ENCODE measurements around the gene AP1G1.
"Not testable (repeated sequence)": the region's sequence is repeated elsewhere in the genome, so short reads cannot be mapped to it uniquely, and the experiment has no call there.

Gene AP1G1

GRCh38 chr16:71808593-71809459 lies at the start of gene AP1G1:
TSS of gene AP1G1 (minus strand) at chr16:71808834. CDS start at chr16:71789479, 19,355 bp downstream.
- peak; percentile 97 for DNase-seq (ENCODE audit: low read depth)

GRCh38 chr16:71855937-71856662 lies 47.5 kb upstream of the AP1G1 start:
- no peak for DNase-seq (ENCODE audit: low read depth)

- DNase-seq (ENCODE audit: low read depth): no peak
Measured at GRCh38 chr16:71854369-71854948, 45.8 kb upstream of the AP1G1 start.

GRCh38 chr16:71853413-71853812 lies 44.8 kb upstream of the AP1G1 start:
- DNase-seq (ENCODE audit: low read depth): no peak

GRCh38 chr16:71852561-71852960 lies 43.9 kb upstream of the AP1G1 start:
- DNase-seq (ENCODE audit: low read depth): no peak

GRCh38 chr16:71852158-71852557 lies 43.5 kb upstream of the AP1G1 start:
- no peak for DNase-seq (ENCODE audit: low read depth)

- no peak for DNase-seq (ENCODE audit: low read depth)
Measured at GRCh38 chr16:71851746-71852145, 43.1 kb upstream of the AP1G1 start.

GRCh38 chr16:71848622-71849021 lies 40.0 kb upstream of the AP1G1 start:
- DNase-seq (ENCODE audit: low read depth): no peak

- no peak for DNase-seq (ENCODE audit: low read depth)
Measured at GRCh38 chr16:71847096-71847495, 38.5 kb upstream of the AP1G1 start.

- no peak for DNase-seq (ENCODE audit: low read depth)
Measured at GRCh38 chr16:71846431-71846830, 37.8 kb upstream of the AP1G1 start.

- peak; percentile 87 for DNase-seq (ENCODE audit: low read depth)
Measured at GRCh38 chr16:71845639-71846430, 37.2 kb upstream of the AP1G1 start, which contains the start of gene ATXN1L. TSS of gene ATXN1L (plus strand) at chr16:71845976. CDS start at chr16:71849741, 3,765 bp downstream.

GRCh38 chr16:71843572-71843971 lies 34.9 kb upstream of the AP1G1 start:
- no peak for DNase-seq (ENCODE audit: low read depth)

GRCh38 chr16:71840052-71840451 lies 31.4 kb upstream of the AP1G1 start:
- DNase-seq (ENCODE audit: low read depth): no peak

- DNase-seq (ENCODE audit: low read depth): no peak
Measured at GRCh38 chr16:71837150-71837549, 28.5 kb upstream of the AP1G1 start.

- DNase-seq (ENCODE audit: low read depth): no peak
Measured at GRCh38 chr16:71834291-71834690, 25.7 kb upstream of the AP1G1 start.

GRCh38 chr16:71832112-71832511 lies 23.5 kb upstream of the AP1G1 start:
- DNase-seq (ENCODE audit: low read depth): not testable (repeated sequence)

GRCh38 chr16:71831698-71832097 lies 23.1 kb upstream of the AP1G1 start:
- not testable (repeated sequence) for DNase-seq (ENCODE audit: low read depth)

- DNase-seq (ENCODE audit: low read depth): no peak
Measured at GRCh38 chr16:71830359-71830758, 21.7 kb upstream of the AP1G1 start.

GRCh38 chr16:71826533-71827017 lies 17.9 kb upstream of the AP1G1 start:
- no peak for DNase-seq (ENCODE audit: low read depth)

- not testable (repeated sequence) for DNase-seq (ENCODE audit: low read depth)
Measured at GRCh38 chr16:71817155-71817500, 8.5 kb upstream of the AP1G1 start.

- no peak for DNase-seq (ENCODE audit: low read depth)
Measured at GRCh38 chr16:71811261-71811803, 2.7 kb upstream of the AP1G1 start.

- DNase-seq (ENCODE audit: low read depth): not testable (repeated sequence)
Measured at GRCh38 chr16:71810155-71810530, 1.5 kb upstream of the AP1G1 start.

Measured in stromal cell of bone marrow (primary cell).